Peyer's patch (tissue), 4 donors: Measurements from ENCODE around the gene MTHFSD.

Experiments used
- CTCF ChIP-seq, 6 experiments: fragments of 450-650 bp in 4 of 6; fragments of 200-600 bp in 2 of 6; sonication (generic) in 1 of 6; IDR thresholded peaks; one replicate each; pipeline ENCODE4 v1.5.1; 2017 to 2019; ENCODE audit warnings: antibody characterized with exemption in 6 of 6, mild to moderate bottlenecking in 3 of 6, moderate library complexity in 1 of 6
- POLR2A ChIP-seq, 2 donors: fragments of 450-650 bp; IDR thresholded peaks; one replicate each; pipeline ENCODE4 v1.5.1; 2017; ENCODE audit warnings: antibody characterized with exemption in 2 of 2, mild to moderate bottlenecking in 2 of 2, moderate library complexity in 2 of 2

- no peak for TF ChIP-seq CTCF (IDR thresholded peaks at IDR 0.05)
- no peak for TF ChIP-seq POLR2A (IDR thresholded peaks at IDR 0.05)
These were observed 63.4 kb downstream of the MTHFSD start for GRCh38 chr16:86491640-86492023.
